HepG2 (cell line): Measurements from ENCODE around the gene LPCAT4. TPM values are rescaled to one million over a fixed set of nuclear protein-coding genes. Genes with fewer than 3 reads are reported as not detected.

Experiments used
- DRAP1 ChIP-seq: IDR thresholded peaks from 2 replicates; pipeline ENCODE4 v1.6.1; 2016; ENCODE audit warnings: missing genetic modification reagents, missing compliant biosample characterization
- GLMP ChIP-seq: sonication (generic); formaldehyde crosslinking; IDR thresholded peaks from 2 replicates; pipeline ENCODE4 v1.9.0; 2021; ENCODE audit warnings: missing genetic modification reagents, mild to moderate bottlenecking, borderline replicate concordance
- GMEB1 ChIP-seq: sonication (generic); formaldehyde crosslinking; IDR thresholded peaks from 2 replicates; pipeline ENCODE4 v1.5.1; 2020; ENCODE audit warnings: missing genetic modification reagents, mild to moderate bottlenecking, borderline replicate concordance
- HNRNPK ChIP-seq: fragments of 200-400 bp; formaldehyde crosslinking; IDR thresholded peaks from 2 replicates; pipeline ENCODE4 v1.6.1; 2018; ENCODE audit warnings: low read length, low read depth, moderate library complexity, mild to moderate bottlenecking; ENCODE audit not compliant: poor library complexity, severe bottlenecking
- HOXA9 ChIP-seq: sonication (generic); formaldehyde crosslinking; IDR thresholded peaks from 2 replicates; pipeline ENCODE4 v1.8.1; 2022; ENCODE audit warnings: missing genetic modification reagents, mild to moderate bottlenecking, moderate library complexity, borderline replicate concordance
- ISL2 ChIP-seq: sonication (generic); formaldehyde crosslinking; IDR thresholded peaks from 2 replicates; pipeline ENCODE4 v1.5.0; 2020; ENCODE audit warnings: missing genetic modification reagents
- KDM5B ChIP-seq: sonication (generic); formaldehyde crosslinking; IDR thresholded peaks from 2 replicates; pipeline ENCODE4 v1.4.0; 2020; ENCODE audit warnings: missing genetic modification reagents, mild to moderate bottlenecking, borderline replicate concordance
- KLF11 ChIP-seq: IDR thresholded peaks from 2 replicates; pipeline ENCODE4 v1.6.1; 2016; ENCODE audit warnings: missing compliant biosample characterization
- PRPF4 ChIP-seq: fragments of 200-400 bp; formaldehyde crosslinking; IDR thresholded peaks from 2 replicates; pipeline ENCODE4 v1.6.1; 2016; ENCODE audit warnings: low read length, low read depth; ENCODE audit not compliant: poor library complexity, severe bottlenecking
- SATB2 ChIP-seq: sonication (generic); formaldehyde crosslinking; IDR thresholded peaks from 2 replicates; pipeline ENCODE4 v1.5.0; 2020; ENCODE audit warnings: missing genetic modification reagents
- SIN3A ChIP-seq: IDR thresholded peaks from 2 replicates; pipeline ENCODE4 v1.6.1; 2011; ENCODE audit warnings: low read depth, mild to moderate bottlenecking, control low read depth, low read length, borderline replicate concordance
- SKI ChIP-seq: fragments of 450-650 bp; IDR thresholded peaks from one replicate; pipeline ENCODE4 v1.6.1; 2018; ENCODE audit warnings: mild to moderate bottlenecking; ENCODE audit not compliant: partially characterized antibody
- SMARCE1 ChIP-seq: fragments of 450-650 bp; IDR thresholded peaks from 2 replicates; pipeline ENCODE4 v1.6.1; 2017; ENCODE audit warnings: borderline replicate concordance
- TGIF2 ChIP-seq: IDR thresholded peaks from 2 replicates; pipeline ENCODE4 v1.6.1; 2016; ENCODE audit warnings: control low read depth, missing compliant biosample characterization
- ZNF234 ChIP-seq: sonication (generic); formaldehyde crosslinking; conservative IDR thresholded peaks from 2 replicates; pipeline ENCODE4 v1.5.1; 2020; ENCODE audit warnings: mild to moderate bottlenecking, missing genetic modification reagents
- ZNF280D ChIP-seq: sonication (generic); formaldehyde crosslinking; IDR thresholded peaks from 2 replicates; pipeline ENCODE4 v1.5.1; 2020; ENCODE audit warnings: mild to moderate bottlenecking, missing genetic modification reagents
- ZNF414 ChIP-seq: sonication (generic); formaldehyde crosslinking; IDR thresholded peaks from 2 replicates; pipeline ENCODE4 v1.5.0; 2020; ENCODE audit warnings: missing genetic modification reagents
- ZNF503 ChIP-seq: sonication (generic); formaldehyde crosslinking; IDR thresholded peaks from 2 replicates; pipeline ENCODE4 v1.4.0; 2020; ENCODE audit warnings: missing genetic modification reagents
- ZNF703 ChIP-seq: sonication (generic); formaldehyde crosslinking; IDR thresholded peaks from 2 replicates; pipeline ENCODE4 v1.5.1; 2020; ENCODE audit warnings: missing genetic modification reagents, mild to moderate bottlenecking, moderate library complexity, borderline replicate concordance
- ZNF841 ChIP-seq: sonication (generic); formaldehyde crosslinking; IDR thresholded peaks from 2 replicates; pipeline ENCODE4 v1.8.1; 2023; ENCODE audit warnings: missing genetic modification reagents, borderline replicate concordance
- polyA plus RNA-seq, 8 experiments: library from polyadenylated mRNA; depleted of rRNA in 3 of 8; stranded (reverse) in 7 of 8; unstranded in 1 of 8; fragments of >200 nt; fragmentation: Illumina TruSeq in 4 of 8; extraction: Trizol in 4 of 8; gene quantifications; 2 replicates each; pipeline versions ENCODE4 v1.2.1 to v1.2.3, GENCODE V29; 2011 to 2016; ENCODE audit warnings: low read depth in 4 of 8, missing spikeins in 1 of 8, mixed read lengths in 1 of 8; ENCODE audit not compliant: insufficient read depth in 1 of 8
- total RNA-seq, 5 experiments: library from RNA; depleted of rRNA; stranded (reverse); fragments of >200 nt; fragmentation: Illumina TruSeq; extraction: Trizol; gene quantifications; 2 replicates each; pipeline ENCODE4 v1.2.3, GENCODE V29; 2016; ENCODE audit warnings: low read depth in 1 of 5

LPCAT4 gene
- total and polyA plus RNA-seq, 2 of the 13 experiments (the other 11 are each of a cell fraction or from before 2014, with no cell fraction given): 8.1 to 57.1 TPM

GRCh38 chr15:34318277-34319079, 48.5 kb downstream of the LPCAT4 start (continued):
- TF ChIP-seq GLMP (CRISPR knock-in tag) (no peak), GMEB1 (0 out of 2 replicates have a peak, but pooled peaks have one; percentile 20), SATB2 (CRISPR knock-in tag) (0 out of 2 replicates have a peak, but pooled peaks have one; percentile 10), SIN3A (no peak; the same call in 1 of the 2 replicates), KDM5B (CRISPR knock-in tag) (no peak), ZNF280D (no peak), KLF11 (CRISPR knock-in tag) (no peak), DRAP1 (CRISPR knock-in tag) (peak; percentile 90), HNRNPK (no peak), PRPF4 (no peak), SKI (peak; percentile 16), SMARCE1 (no peak), ZNF503 (CRISPR knock-in tag) (no peak), ISL2 (CRISPR knock-in tag) (no peak), ZNF841 (CRISPR knock-in tag) (no peak), ZNF234 (CRISPR knock-in tag) (no peak), TGIF2 (CRISPR knock-in tag) (no peak), ZNF703 (CRISPR knock-in tag) (no peak), ZNF414 (CRISPR knock-in tag) (no peak), HOXA9 (CRISPR knock-in tag) (no peak)
